ENCODE results near the gene DCC.

Gene DCC

DNA sequence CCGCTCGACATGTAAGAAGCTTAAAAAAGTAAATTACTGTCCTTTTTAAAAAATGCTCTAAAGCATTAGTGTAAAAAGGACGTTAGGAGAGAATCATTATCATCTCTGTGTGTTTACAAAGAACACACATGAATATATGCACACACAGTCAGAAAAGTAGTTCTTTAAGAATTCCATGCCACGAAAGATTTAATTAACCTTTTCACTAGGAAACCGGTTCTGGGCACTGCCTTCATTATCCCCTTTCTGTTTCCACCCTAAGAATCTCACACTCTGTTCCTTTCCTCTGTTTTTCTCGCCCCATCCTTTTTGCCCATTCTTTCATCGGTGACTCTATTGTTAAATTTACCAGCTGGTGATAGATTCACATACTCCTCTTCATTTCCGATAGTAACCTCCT lies 338.6 kb downstream of the DCC start:
- in situ Hi-C loops (cut with MboI; ENCODE audit: low sequenced_read_pairs) = no loop called here

DNA sequence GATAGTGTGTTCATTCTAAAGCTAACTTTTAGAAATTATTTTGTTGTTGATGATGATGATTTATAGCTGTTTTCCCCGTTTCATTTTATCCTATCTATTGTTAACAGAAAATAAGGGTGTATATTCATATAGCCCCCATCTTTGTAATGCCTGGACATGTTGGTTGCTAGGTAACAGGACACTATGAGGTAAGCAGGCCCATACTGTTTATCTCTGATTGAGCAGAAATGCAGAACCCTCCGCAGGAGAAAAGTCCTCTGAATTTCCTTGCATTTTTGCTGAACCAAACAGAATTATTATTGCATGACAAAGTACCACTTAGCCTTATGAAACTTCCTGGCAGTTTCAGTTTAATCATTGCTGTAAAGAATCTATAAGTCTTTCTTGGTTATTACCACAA lies 339.4 kb downstream of the DCC start:
- in situ Hi-C loops (cut with MboI; ENCODE audit: low sequenced_read_pairs) = no loop called here

DNA sequence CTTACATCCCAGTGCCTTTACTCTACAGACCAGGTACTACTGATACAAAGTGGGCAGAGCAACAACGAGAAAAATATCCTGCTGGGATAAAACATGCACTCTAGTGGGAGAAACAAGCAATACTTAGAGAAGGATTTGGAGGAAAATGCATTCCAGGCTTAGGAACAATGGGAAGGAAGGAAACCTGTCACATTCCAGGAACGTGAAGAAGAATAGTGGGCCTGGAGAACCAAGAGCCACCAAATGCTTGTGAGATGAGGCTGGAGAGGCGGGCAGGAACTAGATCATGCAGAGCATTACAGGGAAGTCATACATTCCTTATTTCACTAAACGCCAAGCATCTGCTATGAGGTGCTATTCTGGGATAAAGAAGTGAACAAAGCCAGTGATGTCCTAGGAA lies 342.3 kb downstream of the DCC start:
- in situ Hi-C loops (cut with MboI; ENCODE audit: low sequenced_read_pairs) = no loop called here

DNA sequence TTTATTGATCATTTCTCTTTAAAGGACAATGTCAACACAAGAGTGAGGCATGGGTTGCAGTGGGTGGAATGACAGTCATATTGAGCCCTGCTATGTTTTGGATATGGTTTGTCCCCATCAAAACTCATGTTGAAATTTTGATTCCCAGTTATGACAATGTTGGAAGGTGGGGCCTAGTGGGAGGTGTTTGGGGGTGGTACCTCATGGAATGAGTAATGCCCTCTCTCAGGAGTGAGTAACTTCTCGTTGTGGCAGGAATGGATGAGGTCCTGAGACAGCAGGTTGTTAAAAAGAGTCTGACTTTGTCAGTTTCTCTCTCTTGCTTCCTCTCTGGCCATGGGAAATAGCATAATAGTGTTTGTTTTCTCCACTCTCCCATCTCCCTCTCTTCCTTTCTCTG lies 345.3 kb downstream of the DCC start:
- in situ Hi-C loops (cut with MboI; ENCODE audit: low sequenced_read_pairs) = no loop called here

DNA sequence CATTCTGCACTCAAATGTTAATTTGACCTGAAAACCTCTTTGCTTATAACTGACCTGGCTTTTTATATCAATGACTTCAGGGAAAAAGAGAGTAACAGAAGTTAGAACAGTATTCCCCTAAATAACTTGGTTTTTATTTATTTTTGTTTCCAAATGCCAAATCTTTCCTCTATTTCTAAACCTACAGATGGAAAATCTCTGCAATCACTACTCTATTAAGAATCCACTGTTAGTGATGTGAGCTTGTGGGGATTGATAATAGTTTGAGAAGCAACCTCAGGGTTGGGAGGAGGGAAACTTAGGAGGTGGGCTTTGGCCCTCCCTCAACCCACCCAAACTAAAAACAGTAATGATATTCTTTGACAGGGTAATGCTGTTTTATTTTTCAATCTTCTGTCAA lies 351.8 kb downstream of the DCC start:
- in situ Hi-C loops (cut with MboI; ENCODE audit: low sequenced_read_pairs) = no loop called here

DNA sequence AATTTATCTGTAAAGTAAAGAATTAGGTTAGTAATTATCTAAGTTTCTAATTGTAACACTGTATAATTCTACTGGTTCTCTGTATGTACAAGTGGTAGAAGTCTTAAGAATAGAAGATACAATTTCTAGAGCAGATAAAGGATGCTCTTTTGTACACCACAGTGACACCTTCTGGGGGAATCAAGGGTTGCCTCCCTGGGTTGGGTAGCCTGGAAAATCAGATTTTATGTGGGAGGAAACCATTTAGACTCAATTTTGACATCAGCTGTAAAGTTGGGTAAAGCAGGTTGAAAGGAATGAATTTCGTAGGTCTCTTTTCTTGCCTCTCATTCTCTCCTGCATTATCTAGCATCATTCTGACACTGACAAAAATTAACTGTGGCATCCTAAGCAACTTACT lies 354.8 kb downstream of the DCC start:
- in situ Hi-C loops (cut with MboI; ENCODE audit: low sequenced_read_pairs) = no loop called here

DNA sequence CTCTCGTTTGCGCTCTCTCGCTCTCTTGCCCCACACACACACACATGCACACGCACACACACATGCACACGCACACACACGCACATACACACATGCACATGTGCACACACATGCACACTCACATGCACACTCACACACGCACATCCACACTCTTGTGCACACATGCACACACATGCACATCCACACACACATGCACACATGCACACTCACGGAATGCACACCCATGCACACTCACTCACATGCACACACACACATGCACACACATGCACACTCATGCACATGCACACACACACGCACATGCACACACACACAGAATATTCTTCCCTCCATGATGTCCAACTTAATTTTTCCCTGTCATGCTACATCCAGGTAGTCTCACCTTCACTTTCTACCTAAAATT lies 360.1 kb downstream of the DCC start:
- in situ Hi-C loops (cut with MboI; ENCODE audit: low sequenced_read_pairs) = no loop called here

DNA sequence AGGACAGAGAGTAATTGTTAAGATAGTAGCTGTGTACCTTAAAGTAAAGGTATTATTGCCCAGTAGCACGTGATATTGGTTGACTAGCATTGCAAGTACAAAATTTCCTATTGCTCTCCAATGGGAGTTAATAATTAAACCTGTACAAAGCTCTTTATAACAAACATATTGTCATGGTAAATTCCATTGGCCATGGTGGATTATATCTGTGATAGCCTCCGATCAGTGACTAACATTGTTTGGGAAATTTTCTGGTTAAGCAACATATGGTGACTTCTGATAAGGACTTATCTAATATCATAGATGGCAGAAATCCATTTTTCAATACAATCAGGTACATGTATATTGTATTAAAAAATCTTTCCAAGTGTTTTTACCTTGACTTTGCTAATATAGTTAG lies 360.8 kb downstream of the DCC start:
- in situ Hi-C loops (cut with MboI; ENCODE audit: low sequenced_read_pairs) = no loop called here

DNA sequence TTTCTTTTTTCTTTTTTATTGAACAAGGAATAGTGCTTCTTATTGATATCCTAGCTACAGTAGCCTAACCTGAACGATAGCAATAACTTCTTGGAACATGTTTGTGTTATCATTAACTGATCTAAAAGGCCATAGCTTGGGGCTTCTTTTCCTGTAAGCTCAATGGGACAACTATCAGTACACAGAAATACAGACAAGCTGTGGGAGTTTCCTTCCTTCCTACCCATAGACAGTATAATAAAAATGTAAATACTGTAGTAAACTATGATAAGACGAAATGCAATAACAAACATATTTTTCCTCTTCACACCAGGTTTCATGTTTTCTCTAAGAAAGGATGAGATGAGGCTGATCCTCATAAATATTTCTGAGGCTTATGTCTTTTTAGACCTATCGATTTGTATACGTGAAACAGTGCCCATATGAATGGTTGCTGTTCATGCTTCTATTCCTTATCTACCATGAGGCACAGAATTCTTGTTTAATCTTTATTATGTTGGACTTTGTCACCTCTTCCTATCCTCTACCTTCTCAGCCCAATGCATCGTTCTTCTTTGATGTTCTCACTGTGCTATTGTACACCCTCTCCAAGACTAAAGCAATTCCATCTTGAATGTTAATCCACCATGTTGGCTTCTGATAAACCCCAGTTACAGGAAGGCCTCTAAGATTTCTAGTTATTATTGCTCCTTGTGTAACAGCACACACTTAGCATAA lies 361.4 kb downstream of the DCC start:
- in situ Hi-C loops (cut with MboI; ENCODE audit: low sequenced_read_pairs) = no loop called here

DNA sequence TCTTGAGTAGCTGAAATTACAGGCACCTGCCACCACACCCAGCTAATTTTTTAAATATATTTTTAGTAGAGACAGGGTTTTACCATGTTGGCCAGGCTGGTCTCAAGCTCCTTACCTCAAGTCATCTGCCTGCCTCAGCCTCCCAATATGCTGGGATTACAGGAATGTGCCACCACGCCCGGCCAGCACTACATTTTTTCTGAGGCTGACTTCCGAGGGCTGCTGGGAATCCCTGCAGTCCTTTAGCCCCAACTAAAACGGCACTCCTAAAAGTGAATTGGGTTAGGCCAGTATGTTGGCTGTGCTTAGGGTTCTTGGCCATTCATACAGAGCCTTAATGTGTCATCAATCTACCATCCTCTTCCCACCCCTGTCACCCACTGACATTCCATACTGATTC lies 375.4 kb downstream of the DCC start:
- in situ Hi-C loops (cut with MboI; ENCODE audit: low sequenced_read_pairs) = no loop called here

DNA sequence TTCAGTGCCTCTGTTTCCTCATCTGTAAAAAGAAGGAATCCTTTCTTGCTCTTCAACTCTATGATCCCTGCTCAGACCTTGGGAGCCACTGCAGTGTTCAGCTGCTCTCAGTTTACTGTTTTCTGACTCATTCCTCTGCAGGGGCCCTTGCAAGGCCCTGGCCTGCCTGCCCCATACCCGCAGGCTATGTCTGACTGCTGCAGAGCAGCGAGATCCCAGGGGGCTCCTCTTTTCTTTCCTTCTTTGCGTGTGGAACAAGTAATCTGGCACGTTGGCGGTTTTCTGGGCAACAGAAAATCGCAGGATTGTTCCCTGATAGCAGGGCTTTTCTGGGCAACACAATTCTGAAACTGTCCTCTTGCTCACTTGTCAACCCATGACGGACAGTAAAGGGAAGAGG lies 376.0 kb downstream of the DCC start:
- in situ Hi-C loops (cut with MboI; ENCODE audit: low sequenced_read_pairs) = no loop called here

DNA sequence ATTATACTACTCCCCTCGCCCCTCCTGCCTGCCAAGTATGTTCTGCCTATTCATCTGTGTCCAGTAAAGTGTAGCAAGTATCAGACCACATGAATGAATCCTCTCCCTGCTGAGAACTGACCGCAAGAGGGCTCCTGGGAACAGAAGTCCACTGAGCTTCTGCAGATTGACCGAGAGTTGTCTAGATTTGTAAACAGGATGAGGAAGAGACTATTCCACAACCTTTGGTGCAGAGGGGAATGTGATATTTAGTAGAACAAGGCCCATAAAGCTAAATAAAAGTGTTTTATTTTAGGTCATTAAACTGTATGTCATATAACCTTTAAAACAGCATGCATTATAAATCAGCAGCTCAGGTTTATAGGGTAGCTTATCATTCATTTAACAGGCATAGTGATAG lies 377.0 kb downstream of the DCC start:
- in situ Hi-C loops (cut with MboI; ENCODE audit: low sequenced_read_pairs) = no loop called here

DNA sequence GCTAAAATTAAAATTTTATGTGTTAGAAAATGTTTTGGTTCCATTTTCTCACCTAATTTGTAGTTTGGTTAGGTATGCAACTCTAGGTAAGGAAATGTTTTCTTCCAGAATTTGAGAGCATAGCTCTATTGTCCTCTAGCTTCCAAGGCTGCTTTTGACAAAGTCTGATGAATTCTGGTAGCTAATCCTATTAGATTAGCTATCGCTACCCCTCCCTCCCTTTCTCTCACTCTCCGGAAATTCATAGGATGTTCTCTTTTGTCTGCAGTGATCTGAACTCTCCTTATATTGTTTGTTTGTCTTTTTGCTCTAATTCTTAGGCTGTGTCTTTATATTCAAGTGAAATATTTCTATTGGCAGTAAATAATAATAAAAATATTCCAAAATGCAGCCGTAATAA lies 382.9 kb downstream of the DCC start:
- in situ Hi-C loops (cut with MboI; ENCODE audit: low sequenced_read_pairs) = no loop called here

DNA sequence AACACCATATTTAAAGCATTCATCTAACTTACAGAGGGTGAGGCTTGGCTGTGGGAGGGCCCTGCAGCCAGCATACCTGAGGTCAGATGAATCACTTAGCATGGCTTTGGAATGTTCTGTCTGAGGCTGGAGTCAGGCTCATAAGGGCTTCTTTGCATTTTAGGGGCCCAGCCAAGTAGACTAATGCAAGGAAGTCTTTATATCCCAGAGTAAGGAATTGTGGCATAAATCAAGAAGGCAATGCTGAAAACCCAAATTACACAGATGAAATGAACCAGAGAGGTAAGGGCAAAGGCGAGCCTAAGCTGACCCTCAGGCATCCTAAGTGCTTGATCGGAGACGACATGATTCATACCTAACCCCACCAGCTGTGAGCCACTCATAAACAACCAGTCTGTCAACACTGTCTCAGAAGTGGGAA lies 383.6 kb downstream of the DCC start:
- in situ Hi-C loops (cut with MboI; ENCODE audit: low sequenced_read_pairs) = no loop called here

DNA sequence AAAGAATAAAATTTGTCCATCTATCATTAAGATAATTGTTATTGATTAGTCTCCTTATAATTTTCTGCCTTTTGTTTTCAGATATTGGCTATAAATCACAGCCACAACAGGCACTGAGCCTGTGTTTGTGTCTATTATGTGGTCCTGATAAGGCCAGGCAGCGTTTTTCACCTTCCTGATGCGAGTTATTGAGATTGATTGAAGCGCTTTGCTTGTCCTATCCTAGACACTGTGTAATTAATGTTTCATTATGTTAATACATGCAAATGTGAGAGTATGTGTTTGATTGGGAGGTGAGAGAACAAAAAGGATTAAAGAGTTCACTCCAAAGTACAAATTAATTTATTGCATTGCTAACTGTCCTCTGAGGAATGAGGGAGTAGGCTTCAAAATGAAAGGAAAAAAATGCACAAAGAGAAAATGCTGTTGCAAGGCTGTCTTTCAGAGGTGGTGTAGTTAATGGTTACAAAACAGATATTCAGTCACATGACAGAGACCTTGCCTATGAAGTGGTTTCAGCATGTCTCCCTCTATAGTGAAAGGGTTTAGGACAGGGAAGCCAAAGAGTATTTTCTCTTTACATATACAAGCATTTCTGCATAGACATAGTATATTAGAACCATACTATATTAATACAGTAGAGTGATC lies 391.1 kb downstream of the DCC start:
- in situ Hi-C loops (cut with MboI; ENCODE audit: low sequenced_read_pairs) = no loop called here

DNA sequence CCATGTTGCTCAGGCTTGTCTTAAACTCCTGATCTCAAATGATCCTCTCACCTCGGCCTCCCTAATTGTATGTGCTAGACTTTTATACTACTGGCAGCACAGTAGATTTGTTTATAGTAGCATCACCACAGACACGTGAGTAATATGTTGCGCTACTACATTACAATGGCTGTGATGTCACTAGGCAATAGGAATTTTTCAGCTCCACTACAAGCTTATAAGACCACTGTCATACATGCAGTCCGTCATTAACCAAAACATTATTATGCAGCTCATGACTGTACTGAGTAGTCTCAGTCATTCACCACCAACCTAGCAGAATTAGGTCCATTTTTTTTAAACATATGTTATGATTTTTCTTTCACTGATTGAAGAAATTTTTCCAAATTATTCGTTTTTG lies 398.9 kb downstream of the DCC start:
- in situ Hi-C loops (cut with MboI; ENCODE audit: low sequenced_read_pairs) = no loop called here

DNA sequence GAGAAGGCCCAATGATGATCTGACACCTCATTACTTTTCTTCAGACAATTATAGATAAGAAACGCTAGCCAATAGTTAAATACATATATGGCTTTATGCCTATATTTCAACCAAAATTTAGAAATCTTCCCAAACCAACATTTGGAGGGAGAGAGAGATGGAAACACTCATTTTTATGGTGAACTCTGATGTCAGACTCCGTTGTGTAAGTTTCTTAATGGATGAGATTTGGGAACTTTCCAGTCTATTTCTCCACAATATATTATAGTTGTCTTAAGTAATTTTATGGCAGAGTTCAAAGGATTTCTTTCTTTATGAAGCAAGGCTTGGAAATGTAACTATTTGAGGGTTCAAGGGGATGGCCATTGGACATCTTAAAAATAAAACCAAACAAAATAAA lies 407.0 kb downstream of the DCC start:
- in situ Hi-C loops (cut with MboI; ENCODE audit: low sequenced_read_pairs) = no loop called here

DNA sequence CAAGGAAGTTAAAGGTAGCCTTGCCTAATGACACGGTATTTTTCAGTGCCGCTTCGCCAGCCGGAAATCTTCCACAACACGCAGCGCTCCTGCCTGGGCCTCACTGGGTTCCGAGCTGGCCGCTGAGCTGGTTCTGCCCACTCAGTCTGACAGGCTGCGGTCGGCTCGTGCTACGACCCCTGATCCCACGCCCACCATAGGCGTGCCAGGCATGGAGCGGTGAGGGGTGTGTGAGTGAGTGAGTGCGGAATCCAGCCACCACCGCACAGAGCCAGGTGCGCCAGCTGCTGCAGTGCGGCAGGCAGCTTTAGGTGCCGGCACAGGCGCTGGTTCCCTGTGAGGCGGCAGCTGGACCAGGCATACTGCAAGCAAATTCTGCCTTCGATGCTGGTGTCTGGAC lies 407.9 kb downstream of the DCC start:
- in situ Hi-C loops (cut with MboI; ENCODE audit: low sequenced_read_pairs) = no loop called here

DNA sequence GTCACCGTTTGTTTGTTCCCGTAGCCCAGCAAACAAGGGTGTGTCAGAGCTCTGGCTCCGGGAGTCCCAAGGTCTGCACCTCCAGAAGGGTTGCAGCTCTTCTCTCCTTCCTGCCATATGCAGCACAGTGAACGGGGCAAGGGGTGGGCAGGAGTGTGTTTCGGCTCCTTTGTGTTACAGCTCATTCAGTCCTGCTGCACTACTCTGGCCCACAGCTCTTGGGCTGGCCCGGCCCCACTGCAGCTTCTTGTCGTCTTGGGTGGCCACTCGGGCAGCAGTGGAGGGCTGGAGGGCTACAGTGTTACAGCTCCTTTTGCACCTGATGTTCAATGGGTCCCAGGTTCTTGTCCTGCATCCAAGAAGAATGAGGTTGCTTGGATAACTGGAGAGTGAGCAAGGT lies 408.3 kb downstream of the DCC start:
- in situ Hi-C loops (cut with MboI; ENCODE audit: low sequenced_read_pairs) = no loop called here

DNA sequence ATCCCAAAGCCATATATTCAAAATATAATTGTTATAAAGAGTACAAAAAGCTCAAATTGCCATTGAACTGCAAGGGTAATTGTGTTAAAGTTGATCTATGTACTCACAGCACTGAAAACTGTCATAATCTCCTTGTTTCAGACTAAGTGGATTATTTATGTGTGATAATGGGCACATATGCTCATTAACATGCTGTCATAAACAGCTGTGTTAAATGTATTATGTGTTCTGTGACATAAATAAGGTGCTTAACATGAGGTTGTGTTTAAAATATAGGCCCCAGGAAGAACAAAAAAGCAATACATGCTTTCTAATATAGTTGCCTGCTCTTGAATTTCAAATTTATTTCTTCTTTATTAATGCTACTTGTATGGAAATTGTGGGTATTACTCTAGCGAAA lies 409.5 kb downstream of the DCC start:
- in situ Hi-C loops (cut with MboI; ENCODE audit: low sequenced_read_pairs) = no loop called here

DNA sequence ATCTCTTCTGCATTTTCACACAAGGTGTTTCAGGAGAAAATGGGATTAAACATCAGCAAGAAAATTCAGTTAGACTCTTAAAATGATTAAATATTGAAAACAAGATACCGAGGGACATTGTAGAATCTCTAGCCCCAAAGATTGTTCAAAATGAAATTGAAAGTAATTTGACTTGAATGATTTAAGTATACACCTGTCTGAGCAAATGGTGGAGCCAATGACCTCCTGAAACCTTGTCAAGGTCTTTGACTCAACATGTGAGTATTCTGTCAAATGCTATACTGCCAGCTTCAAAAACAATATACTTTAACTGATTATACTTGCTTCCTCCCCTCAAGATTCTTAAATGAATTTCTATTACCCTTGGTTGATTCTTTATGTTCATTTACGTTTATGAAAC lies 411.0 kb downstream of the DCC start:
- in situ Hi-C loops (cut with MboI; ENCODE audit: low sequenced_read_pairs) = no loop called here

DNA sequence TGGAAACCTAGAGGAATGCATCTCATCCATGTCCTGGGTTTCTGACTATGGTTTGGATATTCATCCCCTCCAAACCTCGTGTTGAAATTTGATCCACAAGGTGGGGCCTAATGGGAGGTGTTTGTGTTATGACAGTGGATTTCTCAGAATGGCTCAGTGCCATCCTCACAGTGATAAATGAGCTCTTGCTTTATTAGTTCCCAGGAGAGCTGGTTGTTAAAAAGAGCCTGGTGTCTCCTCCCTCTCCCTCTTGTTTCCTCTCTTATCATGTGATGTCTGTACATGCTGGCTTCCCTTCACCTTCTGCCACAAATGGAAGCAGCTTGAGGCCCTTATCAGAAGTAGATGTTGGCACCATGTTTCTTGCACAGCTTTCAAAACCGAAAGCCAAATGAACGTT lies 424.3 kb downstream of the DCC start:
- in situ Hi-C loops (cut with MboI; ENCODE audit: low sequenced_read_pairs) = no loop called here

DNA sequence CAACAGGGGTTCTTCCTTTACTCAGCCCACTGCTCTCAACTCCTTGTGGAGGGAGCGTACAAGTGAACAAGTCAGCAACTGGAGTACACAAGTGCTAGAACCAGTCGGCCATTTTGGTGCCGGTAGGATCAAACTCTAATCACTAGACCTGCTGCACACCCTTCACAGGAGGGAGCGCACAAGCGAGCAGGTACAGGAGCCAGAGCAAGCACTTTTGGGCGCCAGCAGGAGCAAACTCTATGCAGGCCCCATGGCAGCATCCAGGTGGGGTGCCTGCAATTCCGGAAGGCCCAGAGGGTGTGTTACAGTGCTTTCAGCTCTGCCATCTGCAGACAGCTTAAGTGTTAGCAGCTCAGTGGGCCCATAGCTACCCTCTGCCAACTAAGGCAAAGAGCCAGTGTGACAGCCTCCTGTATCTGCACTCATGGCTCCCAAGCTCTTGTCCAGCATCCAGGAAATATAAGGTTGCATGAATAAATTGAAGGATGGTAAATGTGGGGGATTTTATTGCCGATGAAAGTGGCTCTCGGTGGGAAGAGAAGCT lies 426.1 kb downstream of the DCC start:
- in situ Hi-C loops (cut with MboI; ENCODE audit: low sequenced_read_pairs) = no loop called here
